Hepatocyte (in vitro differentiated cells): ENCODE measurements around the gene OR1F1. TPM values are rescaled to one million over a fixed set of nuclear protein-coding genes. Genes with fewer than 3 reads are reported as not detected.

Experiments
- DNase-seq: peaks from one replicate; pipeline ENCODE4 v3.0.0-alpha.2; 2016; ENCODE audit warnings: low spot score
- H2AFZ ChIP-seq: fragments of 200-600 bp; sonication (generic); 2 replicates; pipeline ENCODE4 v1.6.0; 2016; ENCODE audit warnings: antibody characterized with exemption, mild to moderate bottlenecking
- H3K27ac ChIP-seq: fragments of 200-600 bp; sonication (generic); 2 replicates; pipeline ENCODE4 v1.5.1; 2016; ENCODE audit warnings: mild to moderate bottlenecking
- H3K27me3 ChIP-seq: fragments of 200-600 bp; sonication (generic); 2 replicates; pipeline ENCODE4 v1.6.1; 2016
- H3K36me3 ChIP-seq: fragments of 200-600 bp; sonication (generic); replicated peaks from 2 replicates; pipeline ENCODE4 v1.5.1; 2016; ENCODE audit warnings: low read depth; ENCODE audit not compliant: insufficient read depth
- H3K4me1 ChIP-seq: fragments of 200-600 bp; sonication (generic); 2 replicates; pipeline ENCODE4 v1.5.1; 2016; ENCODE audit warnings: mild to moderate bottlenecking, moderate library complexity; ENCODE audit not compliant: insufficient read depth
- H3K4me2 ChIP-seq: fragments of 200-600 bp; sonication (generic); 2 replicates; pipeline ENCODE4 v1.6.0; 2016
- H3K4me3 ChIP-seq: fragments of 200-600 bp; sonication (generic); 2 replicates; pipeline ENCODE4 v1.5.1; 2016; ENCODE audit warnings: mild to moderate bottlenecking
- H3K79me2 ChIP-seq: fragments of 200-600 bp; sonication (generic); 2 replicates; pipeline ENCODE4 v1.6.0; 2017; ENCODE audit warnings: mild to moderate bottlenecking
- H3K9me2 ChIP-seq: fragments of 200-600 bp; sonication (generic); replicated peaks from 2 replicates; pipeline ENCODE4 v1.6.0; 2017; ENCODE audit warnings: mild to moderate bottlenecking; ENCODE audit not compliant: insufficient read depth
- H3K9me3 ChIP-seq: fragments of 200-600 bp; sonication (generic); 2 replicates; pipeline ENCODE4 v1.5.1; 2016; ENCODE audit warnings: low read depth, mild to moderate bottlenecking
- H4K20me1 ChIP-seq: fragments of 200-600 bp; sonication (generic); 2 replicates; pipeline ENCODE4 v1.6.0; 2016; ENCODE audit warnings: mild to moderate bottlenecking; ENCODE audit not compliant: insufficient read depth, poor library complexity, severe bottlenecking
- EZH2 ChIP-seq: fragments of 200-600 bp; sonication (generic); IDR thresholded peaks from 2 replicates; pipeline ENCODE4 v1.6.1; 2016; ENCODE audit warnings: antibody characterized with exemption, mild to moderate bottlenecking, borderline replicate concordance
- EZH2phosphoT487 ChIP-seq: fragments of 200-600 bp; sonication (generic); IDR thresholded peaks from one replicate; pipeline ENCODE4 v1.6.1; 2018; ENCODE audit warnings: antibody characterized with exemption, mild to moderate bottlenecking, low read depth, moderate library complexity; ENCODE audit not compliant: unreplicated experiment, severe bottlenecking
- WGBS: methylation state at CpG from one replicate; pipeline ENCODE4 v1.1.6; 2016; ENCODE audit warnings: low lambda C conversion rate; ENCODE audit errors: missing lambda C conversion rate; 5-methylcytosine and 5-hydroxymethylcytosine counted together
- polyA plus RNA-seq: library from polyadenylated mRNA; unstranded; fragments of >200 nt; fragmentation: Nextera tagmentation; extraction: Ambion mirVana; gene quantifications from 2 replicates; pipeline ENCODE4 v1.2.1, GENCODE V29; 2016
- total RNA-seq: library from RNA; depleted of rRNA; stranded (reverse); fragments of >200 nt; gene quantifications from 2 replicates; pipeline ENCODE4 v1.2.3, GENCODE V29; 2014
- TF ChIP-seq, protein P1 (sequence below): fragments of 200-600 bp; sonication (generic); IDR thresholded peaks from 2 replicates; pipeline ENCODE4 v1.5.1; 2016; ENCODE audit warnings: antibody characterized with exemption, mild to moderate bottlenecking; ENCODE audit not compliant: poor library complexity

Gene OR1F1
- total and polyA plus RNA-seq, 2 experiments from 2014 or later: not detected

DNA sequence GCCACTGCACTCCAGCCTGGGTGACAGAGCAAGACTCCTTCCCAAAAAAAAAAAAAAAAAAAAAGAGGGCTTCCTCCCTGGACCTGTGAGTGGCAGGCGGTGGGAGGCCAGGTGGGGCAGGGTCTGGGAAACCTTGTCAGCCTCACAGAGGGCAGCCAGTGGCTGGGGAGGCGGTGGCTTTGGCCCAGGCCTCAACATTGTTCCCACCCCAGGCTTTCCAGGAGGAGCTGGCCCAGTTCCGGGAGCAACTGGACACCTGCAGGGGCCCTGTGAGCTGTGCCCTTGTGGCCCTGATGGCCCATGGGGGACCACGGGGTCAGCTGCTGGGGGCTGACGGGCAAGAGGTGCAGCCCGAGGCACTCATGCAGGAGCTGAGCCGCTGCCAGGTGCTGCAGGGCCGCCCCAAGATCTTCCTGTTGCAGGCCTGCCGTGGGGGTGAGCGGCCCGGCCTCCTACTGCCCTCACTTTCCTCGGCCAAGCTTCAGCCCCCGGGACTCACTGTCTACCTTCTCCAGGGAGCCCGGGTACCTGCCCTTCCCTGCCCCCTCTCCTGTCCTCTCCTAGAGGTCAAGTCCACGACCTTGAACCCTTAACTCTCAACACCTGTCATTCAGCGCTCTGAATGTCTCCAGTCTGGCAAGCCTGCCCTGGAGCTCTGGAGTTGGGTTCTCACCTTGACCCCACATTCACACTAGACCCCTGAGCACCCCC lies 40.8 kb upstream of the OR1F1 start:
- Histone ChIP-seq H3K4me3 (no peak overlapping the region), H3K27me3 (no peaks in the 10 kb centered on the region)
- TF ChIP-seq EZH2phosphoT487 (no peak), EZH2 (no peak)
- TF ChIP-seq, protein P1, sequence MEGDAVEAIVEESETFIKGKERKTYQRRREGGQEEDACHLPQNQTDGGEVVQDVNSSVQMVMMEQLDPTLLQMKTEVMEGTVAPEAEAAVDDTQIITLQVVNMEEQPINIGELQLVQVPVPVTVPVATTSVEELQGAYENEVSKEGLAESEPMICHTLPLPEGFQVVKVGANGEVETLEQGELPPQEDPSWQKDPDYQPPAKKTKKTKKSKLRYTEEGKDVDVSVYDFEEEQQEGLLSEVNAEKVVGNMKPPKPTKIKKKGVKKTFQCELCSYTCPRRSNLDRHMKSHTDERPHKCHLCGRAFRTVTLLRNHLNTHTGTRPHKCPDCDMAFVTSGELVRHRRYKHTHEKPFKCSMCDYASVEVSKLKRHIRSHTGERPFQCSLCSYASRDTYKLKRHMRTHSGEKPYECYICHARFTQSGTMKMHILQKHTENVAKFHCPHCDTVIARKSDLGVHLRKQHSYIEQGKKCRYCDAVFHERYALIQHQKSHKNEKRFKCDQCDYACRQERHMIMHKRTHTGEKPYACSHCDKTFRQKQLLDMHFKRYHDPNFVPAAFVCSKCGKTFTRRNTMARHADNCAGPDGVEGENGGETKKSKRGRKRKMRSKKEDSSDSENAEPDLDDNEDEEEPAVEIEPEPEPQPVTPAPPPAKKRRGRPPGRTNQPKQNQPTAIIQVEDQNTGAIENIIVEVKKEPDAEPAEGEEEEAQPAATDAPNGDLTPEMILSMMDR: no peak

GRCh38 chr16:3147757-3148104 lies 40.3 kb upstream of the OR1F1 start:
- Histone ChIP-seq H3K27ac (no peak overlapping the region), H3K9me3 (no peaks in the 10 kb centered on the region), H3K79me2 (no peaks in the 10 kb centered on the region), H3K4me2 (no peak overlapping the region), H3K36me3 (no peaks in the 10 kb centered on the region), H2AFZ (no peak overlapping the region), H4K20me1 (no peaks in the 10 kb centered on the region), H3K9me2 (no peaks in the 10 kb centered on the region), H3K4me3 (no peak overlapping the region), H3K4me1 (peaks cover 4% of the 10 kb centered on the region), H3K27me3 (no peaks in the 10 kb centered on the region)
- no peak for TF ChIP-seq EZH2
- TF ChIP-seq, protein P1: no peak
- TF ChIP-seq EZH2phosphoT487: no peak
- DNase-seq: no peak
- WGBS: 94% methylated on average over 5 of the region's 5 CpGs

More for the DNA sequence above, 40.8 kb upstream of the OR1F1 start:
- Histone ChIP-seq H3K79me2 (no peaks in the 10 kb centered on the region), H3K9me2 (no peaks in the 10 kb centered on the region), H3K4me1 (peaks cover 4% of the 10 kb centered on the region), H4K20me1 (no peaks in the 10 kb centered on the region), H3K36me3 (no peaks in the 10 kb centered on the region), H3K27ac (no peak overlapping the region), H2AFZ (no peak overlapping the region), H3K4me2 (no peak overlapping the region), H3K9me3 (no peaks in the 10 kb centered on the region)
- DNase-seq: no peak
- WGBS: 90% methylated on average over 16 of the region's 16 CpGs

DNA sequence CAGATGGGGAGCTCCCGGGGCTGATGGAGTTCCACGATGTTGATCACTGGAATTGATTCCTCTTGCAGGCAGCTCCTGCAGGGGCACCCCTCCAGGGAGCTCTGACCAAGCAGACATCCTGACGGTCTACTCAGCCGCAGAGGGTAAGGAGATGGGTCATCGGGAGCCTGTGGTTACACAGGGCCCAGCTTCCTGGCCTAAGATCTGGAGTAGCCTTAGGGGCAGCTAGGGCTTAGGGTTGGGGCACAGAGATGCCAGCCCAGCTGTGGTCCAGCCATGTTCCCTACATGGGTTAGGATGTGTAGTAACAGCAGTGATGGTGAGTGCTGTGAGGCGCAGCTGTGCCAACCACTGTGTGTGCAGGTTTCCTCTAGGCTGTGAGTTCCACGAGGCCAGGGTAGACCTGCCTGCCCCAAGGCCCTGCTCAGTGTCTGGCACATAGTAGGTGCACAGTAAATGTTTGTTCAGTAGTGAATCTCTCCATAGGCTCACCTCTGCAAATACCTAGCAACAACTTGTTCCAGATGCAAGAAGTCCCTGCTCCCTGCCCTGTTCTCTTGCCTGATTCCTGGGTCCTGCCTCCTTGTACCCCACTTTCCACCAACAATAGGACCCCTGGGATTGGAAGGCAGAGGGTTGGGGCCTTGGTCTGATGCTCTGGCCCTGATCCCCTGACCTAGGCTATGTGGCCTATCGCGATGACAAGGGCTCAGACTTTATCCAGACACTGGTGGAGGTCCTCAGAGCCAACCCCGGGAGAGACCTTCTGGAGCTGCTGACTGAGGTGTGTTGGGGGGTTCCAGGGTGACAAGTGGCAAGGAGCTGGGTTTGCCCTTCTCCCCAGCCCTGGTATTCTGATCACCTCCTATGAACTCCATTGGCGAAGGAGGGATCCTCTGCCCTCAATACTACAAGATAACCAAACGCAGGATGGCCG lies 39.5 kb upstream of the OR1F1 start:
- Histone ChIP-seq H2AFZ (no peak overlapping the region), H4K20me1 (no peaks in the 10 kb centered on the region), H3K79me2 (no peaks in the 10 kb centered on the region), H3K9me3 (no peaks in the 10 kb centered on the region), H3K27ac (no peak overlapping the region), H3K9me2 (no peaks in the 10 kb centered on the region), H3K4me1 (peaks cover 4% of the 10 kb centered on the region), H3K4me3 (no peak overlapping the region), H3K27me3 (no peaks in the 10 kb centered on the region), H3K36me3 (no peaks in the 10 kb centered on the region), H3K4me2 (no peak overlapping the region)
- TF ChIP-seq EZH2 (no peak), EZH2phosphoT487 (no peak)
- TF ChIP-seq, protein P1: no peak
- WGBS: 91% methylated on average over 13 of the region's 13 CpGs
- DNase-seq: no peak
